NCI-H526 (cell line): ENCODE data around the gene NTN1.
"Not testable (repeated sequence)": the region's sequence is repeated elsewhere in the genome, so short reads cannot be mapped to it uniquely, and the experiment has no call there.

Source experiments
- DNase-seq, 2 experiments: peaks; one replicate each; lab custom pipeline; 2025; lab: John Stamatoyannopoulos, UW

The NTN1 gene

GRCh38 chr17:9087921-9088320 lies 66.6 kb downstream of the NTN1 start:
- DNase-seq = no peak

GRCh38 chr17:9090641-9091096 lies 69.4 kb downstream of the NTN1 start:
- no peak for DNase-seq

GRCh38 chr17:9094193-9094592 lies 72.9 kb downstream of the NTN1 start:
- no peak for DNase-seq

- DNase-seq = no peak
These were observed 74.1 kb downstream of the NTN1 start for GRCh38 chr17:9095390-9095789.

GRCh38 chr17:9098242-9098825 lies 77.0 kb downstream of the NTN1 start:
- no peak for DNase-seq

- no peak for DNase-seq
These were observed 80.0 kb downstream of the NTN1 start for GRCh38 chr17:9101356-9101755.

- DNase-seq = not testable (repeated sequence)
These were observed 81.9 kb downstream of the NTN1 start for GRCh38 chr17:9103193-9103592.

- no peak for DNase-seq
These were observed 83.2 kb downstream of the NTN1 start for GRCh38 chr17:9104370-9105041.

- no peak for DNase-seq
These were observed 84.0 kb downstream of the NTN1 start for GRCh38 chr17:9105068-9105868.

- not testable (repeated sequence) for DNase-seq
These were observed 85.0 kb downstream of the NTN1 start for GRCh38 chr17:9106278-9106677.

GRCh38 chr17:9107527-9107926 lies 86.2 kb downstream of the NTN1 start:
- DNase-seq = no peak

GRCh38 chr17:9108146-9108545 lies 86.8 kb downstream of the NTN1 start:
- no peak for DNase-seq

GRCh38 chr17:9109933-9110332 lies 88.6 kb downstream of the NTN1 start:
- no peak for DNase-seq

GRCh38 chr17:9110501-9110900 lies 89.2 kb downstream of the NTN1 start:
- no peak for DNase-seq

- DNase-seq = peak in 1 of 2 experiments; percentile 54
These were observed 94.2 kb downstream of the NTN1 start for GRCh38 chr17:9115214-9116191.

GRCh38 chr17:9116311-9116835 lies 95.1 kb downstream of the NTN1 start:
- DNase-seq = no peak

GRCh38 chr17:9116861-9117568 lies 95.7 kb downstream of the NTN1 start:
- DNase-seq = no peak

GRCh38 chr17:9120471-9120870 lies 99.2 kb downstream of the NTN1 start:
- peak in 1 of 2 experiments; percentile 9 for DNase-seq

GRCh38 chr17:9121186-9121820 lies 100.0 kb downstream of the NTN1 start:
- no peak for DNase-seq
